ENCODE results near the gene CTSC. TPM values are rescaled to one million over a fixed set of nuclear protein-coding genes. Genes with fewer than 3 reads are reported as not detected.

CTSC gene
- total RNA-seq, 1 experiment from 2014 or later = 359 TPM

GRCh38 chr11:88383447-88383846 is 45.9 kb upstream of the CTSC start:
- Mint-ChIP-seq H3K4me3 (no peak overlapping the region), H3K27ac (peak overlapping the region in 1 of 3 experiments; percentile 21; a peak in 1 of 7 replicates), H3K27me3 (ENCODE audit: low read depth) (no peaks in the 10 kb centered on the region), H3K4me1 (peaks cover 7 to 12% of the 10 kb centered on the region in 2 experiments), H3K9me3 (no peaks in the 10 kb centered on the region; a peak in 1 of 5 replicates), H3K36me3 (ENCODE audit: insufficient read depth in 1 of 3, low read depth in 3 of 3) (no peaks in the 10 kb centered on the region)
- WGBS (ENCODE audit: extremely low coverage, insufficient read length, low lambda C conversion rate) = no CpG with 5 or more reads among the region's 3 CpGs
- Histone ChIP-seq H3K27me3 (ENCODE audit: insufficient read depth, low read length) (no peaks in the 10 kb centered on the region), H3K4me2 (ENCODE audit: insufficient read depth, insufficient read length, low read length) (no peak overlapping the region), H3T11ph (ENCODE audit: low read length) (no peak overlapping the region), H3K4me1 (ENCODE audit: insufficient read depth, low read length) (no peaks in the 10 kb centered on the region), H3K23me2 (ENCODE audit: insufficient read length, low read depth, low read length, poor library complexity, severe bottlenecking) (no peaks in the 10 kb centered on the region), H2AFZ (ENCODE audit: low read length) (no peak overlapping the region), H2BK15ac (ENCODE audit: low read depth, low read length) (no peak overlapping the region), H2BK12ac (ENCODE audit: insufficient read length, low read depth, low read length) (no peak overlapping the region), H4K91ac (ENCODE audit: insufficient read length, low read depth, low read length) (no peak overlapping the region), H3K14ac (ENCODE audit: insufficient read depth, low read length) (no peak overlapping the region), H4K5ac (ENCODE audit: insufficient read length, low read depth, low read length) (no peak overlapping the region), H3K56ac (ENCODE audit: insufficient read length, low read depth, low read length) (no peak overlapping the region), H4K8ac (replicated peaks; ENCODE audit: insufficient read length, low read depth, low read length) (no peak overlapping the region), H3K18ac (ENCODE audit: insufficient read length, low read depth, low read length) (no peak overlapping the region), H3K9me3 (ENCODE audit: control insufficient read depth, low read depth, low read length) (no peaks in the 10 kb centered on the region), H3K27ac (ENCODE audit: insufficient read length, low read depth, low read length) (no peak overlapping the region), H2BK120ac (ENCODE audit: low read depth, low read length, poor library complexity, severe bottlenecking) (no peak overlapping the region), H3K9ac (ENCODE audit: extremely low read depth, insufficient read length, low read length) (no peak overlapping the region), H3K4ac (ENCODE audit: low read depth, low read length) (no peak overlapping the region), H2BK5ac (ENCODE audit: insufficient read length, low read length) (no peak overlapping the region), H2AK5ac (ENCODE audit: insufficient read length, low read length) (no peak overlapping the region), H4K20me1 (ENCODE audit: control insufficient read depth, insufficient read depth, insufficient read length) (no peaks in the 10 kb centered on the region), H3K79me1 (ENCODE audit: insufficient read depth, low read depth, low read length, poor library complexity, severe bottlenecking) (no peaks in the 10 kb centered on the region), H3K79me2 (ENCODE audit: insufficient read depth, low read length) (no peaks in the 10 kb centered on the region), H3K23ac (ENCODE audit: insufficient read length, low read depth, low read length) (no peak overlapping the region), H2BK20ac (ENCODE audit: low read depth, low read length, poor library complexity, severe bottlenecking) (no peak overlapping the region)
- no peak for DNase-seq
- no peak for TF ChIP-seq CTCF (conservative IDR thresholded peaks at IDR 0.05)
